Measurements from ENCODE around the gene CATSPER3.

The CATSPER3 gene

DNA sequence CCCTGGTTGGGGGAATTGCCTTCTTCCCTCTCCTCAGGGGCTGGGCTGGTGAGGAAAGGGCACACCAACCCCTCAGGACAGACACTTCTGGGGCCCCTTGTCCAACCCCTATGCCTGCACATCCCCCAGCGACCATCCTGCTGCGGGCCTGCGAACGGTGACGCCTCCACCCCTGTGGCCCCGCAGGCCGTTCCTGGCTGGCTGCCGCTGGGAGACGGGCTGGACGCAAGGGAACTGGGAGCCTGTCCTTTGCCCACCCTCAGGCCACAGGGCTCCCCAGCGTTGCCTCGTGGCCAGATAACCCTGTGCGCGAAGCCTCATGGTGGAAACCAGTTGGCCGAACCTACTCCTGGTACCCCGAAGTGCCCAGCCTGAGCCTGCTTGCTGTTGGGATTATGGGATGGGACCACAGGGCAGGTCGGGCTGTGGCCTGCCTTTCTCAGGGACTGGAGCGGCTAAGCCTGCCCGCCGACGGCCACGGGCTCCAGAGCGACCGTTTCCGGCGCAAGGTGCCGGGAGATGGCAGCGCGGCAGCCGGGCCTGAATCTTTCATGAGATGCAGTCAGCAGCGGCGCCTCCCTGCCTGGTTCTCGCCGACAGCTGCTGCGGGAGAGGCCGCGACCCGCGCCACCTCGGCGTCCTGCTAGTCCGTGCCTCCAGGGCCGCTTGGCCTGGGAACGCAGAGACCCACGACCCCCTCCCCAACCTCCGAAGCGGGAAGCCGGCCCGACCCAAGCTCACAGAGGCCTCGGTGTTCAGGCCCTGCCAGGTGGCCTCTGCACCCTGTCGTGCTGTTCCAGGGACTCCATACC, 72.8 kb downstream of the CATSPER3 start:
- no peak for DNase-seq (ENCODE audit: low read depth in 2 of 2, low spot score in 1 of 2)

- no peak for DNase-seq (ENCODE audit: low read depth in 2 of 2, low spot score in 1 of 2)
Measured at GRCh38 chr5:135041145-135041587, 73.5 kb downstream of the CATSPER3 start.

GRCh38 chr5:135041726-135042125, 74.0 kb downstream of the CATSPER3 start:
- no peak for DNase-seq (ENCODE audit: low read depth in 2 of 2, low spot score in 1 of 2)

DNA sequence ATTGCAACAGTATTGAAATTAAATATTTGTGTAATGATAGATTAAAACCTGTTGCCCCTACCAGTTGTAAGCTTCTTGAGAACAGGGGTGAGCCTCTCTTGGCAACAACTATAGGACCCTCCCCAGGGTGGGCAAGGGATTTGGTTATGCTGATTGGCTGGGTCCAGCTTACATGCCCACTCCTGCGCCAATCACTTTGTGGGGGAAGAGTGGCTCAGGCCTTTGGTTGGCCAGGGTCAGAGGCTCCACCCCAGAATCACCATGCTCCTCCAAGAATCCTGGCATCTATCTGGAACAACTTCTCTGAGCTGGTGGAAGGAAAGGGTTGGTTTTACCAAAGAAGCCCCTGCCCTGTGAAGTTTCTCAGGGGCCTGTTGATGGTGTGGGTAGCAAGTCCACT, 74.9 kb downstream of the CATSPER3 start:
- DNase-seq (ENCODE audit: low read depth in 2 of 2, low spot score in 1 of 2) = no peak

GRCh38 chr5:135045488-135045887, 77.8 kb downstream of the CATSPER3 start:
- no peak for DNase-seq (ENCODE audit: low read depth in 2 of 2, low spot score in 1 of 2)

GRCh38 chr5:135046661-135047346, 79.1 kb downstream of the CATSPER3 start:
- DNase-seq (ENCODE audit: low read depth in 2 of 2, low spot score in 1 of 2) = no peak

DNA sequence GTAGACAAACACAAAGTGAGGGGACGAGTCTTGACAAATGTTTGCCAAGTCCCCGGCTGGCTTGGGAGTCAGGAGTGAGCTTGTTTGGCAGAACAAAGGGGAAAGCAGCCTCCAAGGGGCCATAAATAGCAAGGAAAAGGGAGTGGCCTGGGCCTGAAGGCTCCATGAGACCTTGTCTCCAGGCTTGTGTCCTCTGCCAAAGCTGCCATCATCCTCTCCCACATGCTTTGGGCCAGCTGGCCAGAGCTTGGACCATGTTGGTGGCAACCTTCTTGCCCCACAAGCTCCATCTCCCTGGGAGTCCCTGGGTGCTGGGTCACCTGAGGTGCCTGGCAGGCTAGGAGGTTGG, 79.6 kb downstream of the CATSPER3 start:
- no peak for DNase-seq (ENCODE audit: low read depth in 2 of 2, low spot score in 1 of 2)

DNA sequence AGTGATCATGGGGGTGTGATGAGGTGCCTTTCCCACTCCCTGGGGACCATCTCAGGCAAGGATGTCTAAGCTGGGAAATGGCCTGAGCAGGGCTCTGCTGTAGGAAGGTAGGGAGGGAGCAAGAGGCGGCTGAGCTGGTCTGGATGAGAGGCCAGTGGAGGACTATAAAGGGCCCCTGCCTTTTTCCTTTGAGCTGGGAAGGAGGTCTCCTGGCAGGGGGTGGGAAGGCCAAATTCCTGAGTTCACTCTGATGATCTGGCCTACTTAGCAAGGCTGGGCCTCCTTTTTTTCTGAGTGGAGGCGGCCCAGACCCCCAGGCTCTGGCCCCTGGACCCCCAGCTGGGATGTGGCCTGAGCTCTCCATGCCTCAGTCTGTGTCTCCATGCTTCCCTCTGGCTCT, 80.6 kb downstream of the CATSPER3 start:
- DNase-seq (ENCODE audit: low read depth in 2 of 2, low spot score in 1 of 2) = no peak

- DNase-seq (ENCODE audit: low read depth in 2 of 2, low spot score in 1 of 2) = no peak
Measured at GRCh38 chr5:135048930-135049329, 81.2 kb downstream of the CATSPER3 start.

DNA sequence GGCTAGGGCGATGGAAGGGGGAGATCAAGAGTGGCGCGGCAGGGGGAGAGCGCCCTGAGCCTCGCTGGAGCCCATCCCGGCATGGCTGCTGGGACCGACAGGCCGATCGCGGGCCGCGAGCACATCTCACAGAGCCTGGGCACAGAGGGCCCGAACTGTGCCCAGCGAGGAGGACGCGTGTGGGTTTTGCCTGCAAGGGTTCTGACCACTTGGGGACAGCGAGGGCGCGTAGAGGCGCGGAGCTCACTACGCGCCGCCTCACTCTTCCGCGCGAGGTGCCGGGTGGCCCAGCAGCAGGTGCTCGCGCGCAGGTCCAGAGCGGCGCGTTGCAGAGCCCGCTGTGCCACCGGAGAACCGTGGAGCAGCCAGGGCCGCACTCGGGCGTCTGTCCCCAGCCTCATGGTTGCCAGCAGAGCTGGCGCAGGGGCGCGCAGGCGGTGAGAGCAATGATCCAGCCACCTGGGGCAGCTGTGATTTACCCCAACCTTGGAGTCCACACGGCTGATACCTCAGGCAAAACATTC, 82.6 kb downstream of the CATSPER3 start:
- no peak for DNase-seq (ENCODE audit: low read depth in 2 of 2, low spot score in 1 of 2)

- no peak for DNase-seq (ENCODE audit: low read depth in 2 of 2, low spot score in 1 of 2)
Measured at GRCh38 chr5:135051399-135051798, 83.7 kb downstream of the CATSPER3 start.

DNA sequence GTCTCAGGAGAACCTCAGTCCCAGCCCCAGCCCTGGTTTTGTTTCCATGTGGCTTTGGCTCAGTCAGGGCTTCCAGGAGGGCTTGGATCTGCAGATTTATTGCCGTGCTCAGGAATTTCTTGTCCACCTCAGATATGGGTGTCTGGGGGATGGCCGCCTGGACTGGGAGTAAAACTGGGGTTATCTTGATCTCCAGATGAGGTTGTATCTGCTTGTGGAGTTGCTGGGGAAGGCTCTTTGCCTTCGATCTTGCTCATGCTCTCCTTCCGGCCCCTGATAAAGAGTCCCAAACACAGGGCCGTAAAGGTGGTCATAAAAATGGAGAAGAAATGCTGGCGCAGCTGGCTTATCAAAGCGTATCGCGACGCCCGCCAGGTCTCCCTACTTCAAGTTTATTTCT, 84.2 kb downstream of the CATSPER3 start:
- DNase-seq (ENCODE audit: low read depth in 2 of 2, low spot score in 1 of 2) = no peak

DNA sequence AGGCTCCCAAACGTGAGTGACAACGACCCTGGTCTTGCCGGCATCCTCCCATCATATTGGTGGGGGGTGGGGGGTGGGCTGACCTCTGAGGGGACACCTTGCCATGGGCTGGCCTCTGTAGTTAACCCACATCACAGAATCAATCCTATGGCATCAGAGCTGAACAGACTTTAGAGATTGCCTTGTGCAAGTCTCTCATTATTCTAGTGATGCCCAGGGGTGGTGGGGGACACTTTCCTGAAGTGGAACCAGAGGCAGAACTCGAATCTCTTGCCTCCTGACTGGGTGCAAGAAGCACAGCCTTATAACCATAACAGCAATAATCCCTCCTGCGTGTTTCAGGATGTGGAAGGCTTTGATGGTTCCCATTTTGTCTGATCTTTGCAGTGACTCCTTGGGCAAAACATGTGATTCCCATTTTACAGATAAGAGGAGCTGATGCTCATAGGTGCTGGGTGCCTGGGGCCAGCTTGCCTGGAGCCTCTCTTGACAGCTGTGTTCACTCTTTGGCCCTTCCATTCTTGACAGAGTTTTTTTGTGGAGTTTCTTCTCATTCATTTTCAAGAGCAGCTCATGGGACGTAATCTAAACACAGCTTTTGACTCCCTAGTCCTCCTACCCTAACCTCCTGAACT, 84.9 kb downstream of the CATSPER3 start:
- no peak for DNase-seq (ENCODE audit: low read depth in 2 of 2, low spot score in 1 of 2)

DNA sequence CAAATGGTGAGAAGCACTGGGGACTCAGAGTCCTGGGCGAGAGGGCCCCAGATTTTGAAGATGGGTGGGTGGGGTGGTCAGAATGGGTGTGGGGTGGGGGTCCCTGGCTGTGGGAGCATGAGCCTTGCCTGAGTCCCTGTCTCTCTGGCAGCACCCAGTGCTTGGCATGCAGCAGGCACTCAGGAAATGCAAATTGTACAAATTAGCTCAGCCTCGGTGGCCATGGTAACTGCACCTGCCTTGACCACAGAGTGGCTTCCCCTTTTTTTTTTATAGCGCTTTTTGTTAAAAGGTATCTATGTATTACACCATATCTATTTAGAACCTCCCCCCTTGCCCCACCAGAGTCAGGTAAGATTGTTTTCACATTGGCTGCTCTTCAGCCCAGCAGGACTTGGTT, 85.6 kb downstream of the CATSPER3 start:
- no peak for DNase-seq (ENCODE audit: low read depth in 2 of 2, low spot score in 1 of 2)

GRCh38 chr5:135053989-135054388, 86.3 kb downstream of the CATSPER3 start:
- DNase-seq (ENCODE audit: low read depth in 2 of 2, low spot score in 1 of 2) = no peak

GRCh38 chr5:135054546-135054945, 86.8 kb downstream of the CATSPER3 start:
- no peak for DNase-seq (ENCODE audit: low read depth in 2 of 2, low spot score in 1 of 2)

DNA sequence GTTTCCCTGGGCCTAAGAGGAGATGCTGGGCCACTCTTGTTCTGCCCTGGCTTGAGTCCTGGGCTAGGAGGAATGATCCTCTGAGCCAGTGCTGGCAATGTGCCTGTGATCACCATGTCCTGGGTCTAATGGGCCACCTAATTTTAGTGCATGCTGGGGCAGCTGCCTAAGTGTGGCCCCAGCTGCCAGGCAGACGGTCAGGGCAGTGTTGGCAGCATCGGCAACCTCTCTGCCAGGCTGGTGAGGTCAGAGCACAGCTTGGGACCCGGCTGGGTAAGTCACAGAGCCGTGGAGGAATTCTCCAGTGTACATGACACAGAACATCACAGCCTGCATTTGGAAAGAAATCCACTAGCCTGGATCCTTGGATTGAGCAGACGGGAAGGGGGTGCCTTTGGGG, 87.7 kb downstream of the CATSPER3 start:
- DNase-seq (ENCODE audit: low read depth in 2 of 2, low spot score in 1 of 2) = no peak

DNA sequence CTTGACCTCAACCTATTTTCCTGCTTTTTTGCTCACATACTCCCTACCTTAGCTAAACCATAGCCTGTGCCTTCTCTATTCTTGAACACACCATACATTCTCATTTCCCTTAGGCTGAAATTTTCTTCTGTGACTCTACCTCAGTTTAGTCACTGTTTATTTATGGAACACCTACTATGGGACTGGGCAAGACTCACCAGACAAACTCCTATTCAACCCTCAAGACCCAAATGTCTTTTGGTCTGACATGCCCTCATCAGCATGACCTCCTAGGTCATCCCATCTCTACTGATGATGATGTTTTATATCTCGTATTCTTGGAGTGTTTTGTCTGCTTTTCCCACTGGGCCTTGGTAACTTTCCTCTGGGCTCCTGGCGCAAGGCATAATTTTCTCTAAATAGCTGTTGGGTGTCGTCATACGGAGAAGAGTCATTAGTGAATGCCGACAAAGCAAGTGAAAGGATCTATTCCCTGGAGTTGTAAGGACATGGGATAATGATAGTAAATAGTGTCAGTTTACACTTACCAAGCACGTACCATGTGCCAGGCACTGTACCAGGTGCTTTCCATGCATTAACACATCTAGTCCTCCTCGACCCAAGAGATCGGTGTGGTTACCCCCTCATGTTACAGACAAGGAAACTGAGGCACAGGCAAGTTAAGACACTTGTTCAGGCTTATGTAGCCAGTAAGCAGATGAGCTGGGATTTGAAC, 88.8 kb downstream of the CATSPER3 start:
- DNase-seq (ENCODE audit: low read depth in 2 of 2, low spot score in 1 of 2) = no peak

DNA sequence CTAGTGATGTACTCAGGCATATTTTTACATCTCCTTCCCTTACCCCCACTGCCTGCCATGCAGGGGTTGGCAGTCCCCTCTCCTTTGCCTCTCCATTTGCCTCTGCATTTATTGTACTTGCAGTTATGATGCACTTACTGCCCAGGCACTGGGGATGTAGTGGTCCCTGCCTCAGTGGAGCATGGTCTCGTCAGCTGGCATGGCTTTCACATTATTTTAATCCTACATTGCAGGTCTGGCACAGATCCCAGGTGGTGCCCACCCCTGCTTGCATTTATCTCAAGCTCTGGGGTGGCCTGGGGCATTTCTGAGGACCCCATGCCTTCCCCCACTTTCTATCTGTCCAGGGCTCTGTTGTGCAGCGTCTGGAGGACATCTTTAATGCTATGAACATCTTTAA, 89.5 kb downstream of the CATSPER3 start:
- DNase-seq (ENCODE audit: low read depth in 2 of 2, low spot score in 1 of 2) = no peak

- no peak for DNase-seq (ENCODE audit: low read depth in 2 of 2, low spot score in 1 of 2)
Measured at GRCh38 chr5:135058331-135058732, 90.6 kb downstream of the CATSPER3 start.

Data from stimulated activated CD8-positive, alpha-beta memory T cell treated with anti-CD3 and anti-CD28 coated beads, Interleukin-4, amount 100 ng/mL, for 1 hour (primary cell).